Upper lobe of left lung (tissue), 6 donors: ENCODE measurements around the gene EMP1. TPM values are rescaled to one million over a fixed set of nuclear protein-coding genes. Genes with fewer than 3 reads are reported as not detected.

ENCODE experiments used
- ATAC-seq, 2 donors: fragments of 200-7000 bp; cut with Tn5 transposase; one replicate each; pipeline ENCODE4 v1.9.1; 2022; ENCODE audit warnings: mild to moderate bottlenecking in 2 of 2, moderate library complexity in 2 of 2; ENCODE audit not compliant: low FRiP score in 2 of 2
- DNase-seq, 2 donors: peaks; one replicate each; pipeline ENCODE4 v3.0.0-alpha.2; 2019 to 2020
- H3K27ac ChIP-seq, 4 donors: fragments of 200-600 bp; sonication (generic); one replicate each; pipeline ENCODE4 v1.5.1; 2016 to 2019
- H3K27me3 ChIP-seq, 4 donors: fragments of 200-600 bp; sonication (generic); one replicate each; pipeline ENCODE4 v1.5.1; 2017 to 2019
- H3K36me3 ChIP-seq, 4 donors: fragments of 200-600 bp; sonication (generic); one replicate each; pipeline ENCODE4 v1.5.1; 2016 to 2019
- H3K4me1 ChIP-seq, 4 donors: fragments of 200-600 bp; sonication (generic); one replicate each; pipeline ENCODE4 v1.5.1; 2018 to 2019
- H3K4me3 ChIP-seq, 4 donors: fragments of 200-600 bp; sonication (generic); one replicate each; pipeline ENCODE4 v1.5.1; 2017 to 2019; ENCODE audit warnings: mild to moderate bottlenecking in 2 of 4, moderate library complexity in 1 of 4
- H3K9me3 ChIP-seq, 4 donors: fragments of 200-600 bp; sonication (generic); one replicate each; pipeline ENCODE4 v1.5.1; 2018 to 2019
- EP300 ChIP-seq, 4 donors: sonication (generic); formaldehyde crosslinking; IDR thresholded peaks; one replicate each; pipeline ENCODE4 v1.5.1; 2017; ENCODE audit warnings: antibody characterized with exemption in 4 of 4, control low read depth in 2 of 4
- POLR2A ChIP-seq, 4 donors: fragments of 450-650 bp; IDR thresholded peaks; one replicate each; pipeline ENCODE4 v1.5.1; 2016 to 2017; ENCODE audit warnings: antibody characterized with exemption in 4 of 4, mild to moderate bottlenecking in 2 of 4
- POLR2AphosphoS5 ChIP-seq, 2 donors: sonication (generic); formaldehyde crosslinking; IDR thresholded peaks; one replicate each; pipeline ENCODE4 v1.5.1; 2017; ENCODE audit warnings: antibody characterized with exemption in 2 of 2
- WGBS, 2 donors: methylation state at CpG; one replicate each; pipeline ENCODE4 v1.1.5; 2017 to 2018; 5-methylcytosine and 5-hydroxymethylcytosine counted together
- total RNA-seq, 6 donors: library from RNA; depleted of rRNA in 4 of 6; stranded (reverse); fragments of >200 nt in 4 of 6; gene quantifications; one replicate each; pipeline versions ENCODE4 v1.1.0 to v1.2.1, GENCODE V29; 2016 to 2021
- TF ChIP-seq, protein P1 (sequence below), 6 experiments: fragments of 450-650 bp in 4 of 6; fragments of 200-600 bp in 2 of 6; sonication (generic) in 2 of 6; IDR thresholded peaks; one replicate each; pipeline ENCODE4 v1.5.1; 2016 to 2019; ENCODE audit warnings: antibody characterized with exemption in 6 of 6
- donor health status: DM: no; HTN: no; CAD: no; lungs with moderate emphysema.
- donor health status: DM: no; HTN: yes; CAD: no; lungs with severe emphysema.

The EMP1 gene
- total RNA-seq, 6 donors from 2014 or later, result 18.9 to 360 (median 165) TPM

GRCh38 chr12:13243516-13244070 lies 47.1 kb downstream of the EMP1 start:
- Histone ChIP-seq H3K27ac (no peak overlapping the region), H3K27me3 (no peaks in the 10 kb centered on the region), H3K9me3 (no peaks in the 10 kb centered on the region), H3K36me3 (no peaks in the 10 kb centered on the region), H3K4me1 (no peaks in the 10 kb centered on the region), H3K4me3 (no peak overlapping the region)
- DNase-seq (no peak), ATAC-seq (no peak)
- 40 to 60% methylated on average over 1 of the region's 1 CpG for WGBS, 2 donors
- TF ChIP-seq POLR2AphosphoS5 (IDR thresholded peaks at IDR 0.05) (no peak), EP300 (IDR thresholded peaks at IDR 0.05) (no peak), POLR2A (IDR thresholded peaks at IDR 0.05) (no peak)
- TF ChIP-seq, protein P1, sequence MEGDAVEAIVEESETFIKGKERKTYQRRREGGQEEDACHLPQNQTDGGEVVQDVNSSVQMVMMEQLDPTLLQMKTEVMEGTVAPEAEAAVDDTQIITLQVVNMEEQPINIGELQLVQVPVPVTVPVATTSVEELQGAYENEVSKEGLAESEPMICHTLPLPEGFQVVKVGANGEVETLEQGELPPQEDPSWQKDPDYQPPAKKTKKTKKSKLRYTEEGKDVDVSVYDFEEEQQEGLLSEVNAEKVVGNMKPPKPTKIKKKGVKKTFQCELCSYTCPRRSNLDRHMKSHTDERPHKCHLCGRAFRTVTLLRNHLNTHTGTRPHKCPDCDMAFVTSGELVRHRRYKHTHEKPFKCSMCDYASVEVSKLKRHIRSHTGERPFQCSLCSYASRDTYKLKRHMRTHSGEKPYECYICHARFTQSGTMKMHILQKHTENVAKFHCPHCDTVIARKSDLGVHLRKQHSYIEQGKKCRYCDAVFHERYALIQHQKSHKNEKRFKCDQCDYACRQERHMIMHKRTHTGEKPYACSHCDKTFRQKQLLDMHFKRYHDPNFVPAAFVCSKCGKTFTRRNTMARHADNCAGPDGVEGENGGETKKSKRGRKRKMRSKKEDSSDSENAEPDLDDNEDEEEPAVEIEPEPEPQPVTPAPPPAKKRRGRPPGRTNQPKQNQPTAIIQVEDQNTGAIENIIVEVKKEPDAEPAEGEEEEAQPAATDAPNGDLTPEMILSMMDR (IDR thresholded peaks at IDR 0.05), result no peak

DNA sequence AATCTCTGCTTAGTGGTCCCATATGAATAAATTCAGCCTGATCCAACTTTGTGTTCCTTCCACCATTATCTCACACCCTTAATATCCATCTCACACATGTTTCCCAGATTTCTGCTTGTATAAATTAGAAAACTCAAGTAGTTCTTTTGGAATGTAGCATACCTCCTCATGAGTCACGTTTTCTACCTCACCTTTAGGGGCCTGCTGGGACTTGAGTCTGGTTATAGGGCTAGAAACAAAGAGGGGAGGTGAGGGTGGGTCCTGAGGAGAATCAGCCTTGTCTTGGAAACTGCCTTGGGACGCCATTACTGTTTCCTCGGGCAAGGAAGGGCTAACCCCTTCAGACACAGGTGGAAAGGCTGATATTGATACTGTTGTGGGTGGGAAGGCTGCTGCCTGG lies 51.1 kb downstream of the EMP1 start:
- 72 to 85% methylated on average over 3 of the region's 3 CpGs for WGBS, 2 donors
- no peaks in the 10 kb centered on the region for H3K27me3 ChIP-seq
- no peaks in the 10 kb centered on the region for H3K36me3 ChIP-seq
- DNase-seq (no peak), ATAC-seq (no peak)
- H3K4me1 ChIP-seq, result no peaks in the 10 kb centered on the region
- H3K9me3 ChIP-seq, result no peaks in the 10 kb centered on the region
- no peak overlapping the region for H3K27ac ChIP-seq
- no peak for TF ChIP-seq EP300 (IDR thresholded peaks at IDR 0.05)
- no peak for TF ChIP-seq POLR2AphosphoS5 (IDR thresholded peaks at IDR 0.05)
- TF ChIP-seq POLR2A (IDR thresholded peaks at IDR 0.05), result no peak
- TF ChIP-seq, protein P1 (IDR thresholded peaks at IDR 0.05), result no peak
- no peak overlapping the region for H3K4me3 ChIP-seq

- no peak for ATAC-seq
- no peak overlapping the region for H3K4me3 ChIP-seq
- 75 to 76% methylated on average over 1 of the region's 1 CpG for WGBS, 2 donors
Observed at GRCh38 chr12:13248964-13249363, 52.4 kb downstream of the EMP1 start.

GRCh38 chr12:13250416-13250815 lies 53.9 kb downstream of the EMP1 start:
- ATAC-seq (no peak), DNase-seq (no peak)
- peaks cover 0 to 2% (median under 1%) of the 10 kb centered on the region in 4 donors for H3K4me1 ChIP-seq
- H3K4me3 ChIP-seq, result no peak overlapping the region
- no peaks in the 10 kb centered on the region for H3K27me3 ChIP-seq
- no peak overlapping the region for H3K27ac ChIP-seq
- TF ChIP-seq EP300 (IDR thresholded peaks at IDR 0.05), result no peak
- TF ChIP-seq, protein P1 (IDR thresholded peaks at IDR 0.05), result no peak
- no peak for TF ChIP-seq POLR2AphosphoS5 (IDR thresholded peaks at IDR 0.05)
- TF ChIP-seq POLR2A (IDR thresholded peaks at IDR 0.05), result no peak
- H3K36me3 ChIP-seq, result no peaks in the 10 kb centered on the region
- 93 to 100% methylated on average over 1 of the region's 1 CpG for WGBS, 2 donors
- H3K9me3 ChIP-seq, result no peaks in the 10 kb centered on the region

More at GRCh38 chr12:13248964-13249363, 52.4 kb downstream of the EMP1 start:
- Histone ChIP-seq H3K27ac (no peak overlapping the region), H3K36me3 (no peaks in the 10 kb centered on the region), H3K27me3 (no peaks in the 10 kb centered on the region), H3K4me1 (no peaks in the 10 kb centered on the region), H3K9me3 (no peaks in the 10 kb centered on the region)
- DNase-seq, result no peak
- TF ChIP-seq EP300 (IDR thresholded peaks at IDR 0.05), result no peak
- TF ChIP-seq, protein P1 (IDR thresholded peaks at IDR 0.05), result no peak
- no peak for TF ChIP-seq POLR2AphosphoS5 (IDR thresholded peaks at IDR 0.05)

- 87 to 94% methylated on average over 5 of the region's 5 CpGs for WGBS, 2 donors
- no peak for ATAC-seq
- Histone ChIP-seq H3K27ac (no peak overlapping the region), H3K4me1 (peaks cover 5 to 12% (median 8%) of the 10 kb centered on the region in 4 donors), H3K9me3 (no peaks in the 10 kb centered on the region), H3K36me3 (no peaks in the 10 kb centered on the region), H3K4me3 (no peak overlapping the region), H3K27me3 (no peaks in the 10 kb centered on the region)
- TF ChIP-seq POLR2A (IDR thresholded peaks at IDR 0.05) (no peak), EP300 (IDR thresholded peaks at IDR 0.05) (no peak), POLR2AphosphoS5 (IDR thresholded peaks at IDR 0.05) (no peak)
- TF ChIP-seq, protein P1 (IDR thresholded peaks at IDR 0.05), result no peak
- no peak for DNase-seq
Observed at GRCh38 chr12:13251521-13251920, 55.0 kb downstream of the EMP1 start.
